H1 (cell line): ENCODE data around the gene ADH1A. TPM values are rescaled to one million over a fixed set of nuclear protein-coding genes. Genes with fewer than 3 reads are reported as not detected.

ENCODE experiments used
- CTCF ChIA-PET: fragments of 300-600 bp; sonication (Branson Sonifier 250); formaldehyde crosslinking; loops from one replicate; lab custom pipeline; 2021; ENCODE audit not compliant: partially characterized antibody; lab: Charles Lee
- POLR2A ChIA-PET: fragments of 300-600 bp; sonication (Branson Sonifier 250); formaldehyde crosslinking; loops from one replicate; lab custom pipeline; 2021; ENCODE audit warnings: inconsistent platforms; ENCODE audit not compliant: partially characterized antibody; lab: Charles Lee
- DNase-seq, 2 experiments: peaks; one replicate each; pipeline versions ENCODE4 v3.0.0 to v3.0.0-alpha.2; 2010 to 2022; ENCODE audit warnings: low spot score in 2 of 2, low read depth in 1 of 2, mixed read lengths in 1 of 2
- FAIRE-seq: peaks from 2 replicates; lab custom pipeline; 2011; peaks lifted over from hg19 to GRCh38; lab: Jason Lieb, UNC
- H2AFZ ChIP-seq: 2 replicates; pipeline ENCODE4 v1.8.1; 2012; ENCODE audit warnings: low read length, inconsistent platforms
- H2AK5ac ChIP-seq: 2 replicates; pipeline ENCODE4 v1.6.1; 2013; ENCODE audit warnings: low read depth, low read length
- H2BK120ac ChIP-seq: replicated peaks from 2 replicates; pipeline ENCODE3; 2013; ENCODE audit warnings: low read depth, low read length, inconsistent platforms
- H2BK12ac ChIP-seq: 2 replicates; pipeline ENCODE4 v1.6.1; 2013; ENCODE audit warnings: low read depth, low read length
- H2BK15ac ChIP-seq: 2 replicates; pipeline ENCODE4 v1.6.1; 2013; ENCODE audit warnings: low read length
- H2BK20ac ChIP-seq: 2 replicates; pipeline ENCODE4 v1.6.1; 2013; ENCODE audit warnings: low read length
- H2BK5ac ChIP-seq: 2 replicates; pipeline ENCODE4 v1.6.1; 2013; ENCODE audit warnings: low read depth, low read length
- H3K14ac ChIP-seq: 2 replicates; pipeline ENCODE4 v1.6.1; 2013; ENCODE audit warnings: inconsistent platforms; ENCODE audit not compliant: insufficient read length
- H3K18ac ChIP-seq: 2 replicates; pipeline ENCODE4 v1.6.1; 2013; ENCODE audit warnings: low read length; ENCODE audit errors: extremely low read depth
- H3K23ac ChIP-seq: 2 replicates; pipeline ENCODE4 v1.6.1; 2013; ENCODE audit warnings: inconsistent platforms; ENCODE audit not compliant: insufficient read length
- H3K23me2 ChIP-seq: 2 replicates; pipeline ENCODE4 v1.6.1; 2013; ENCODE audit warnings: low read depth, low read length
- H3K27ac ChIP-seq: 2 replicates; pipeline ENCODE4 v1.6.1; 2011; ENCODE audit warnings: low read depth, low read length, inconsistent platforms
- H3K27me3 ChIP-seq, 4 experiments: replicated peaks in 1 of 4; 1 replicate in 1 of 4; 2 replicates in 3 of 4; pipeline versions ENCODE4 v1.6.1 to v1.8.1; 2011 to 2013; ENCODE audit warnings: low read length in 3 of 4, mild to moderate bottlenecking in 3 of 4, inconsistent platforms in 2 of 4, mixed read lengths in 2 of 4, moderate library complexity in 1 of 4; ENCODE audit not compliant: control insufficient read depth in 3 of 4, insufficient read depth in 3 of 4; ENCODE audit errors: extremely low read depth in 1 of 4
- H3K36me3 ChIP-seq, 4 experiments: 2 replicates each; pipeline versions ENCODE4 v1.6.1 to v1.8.1; 2011 to 2013; ENCODE audit warnings: mild to moderate bottlenecking in 4 of 4, low read length in 3 of 4, moderate library complexity in 2 of 4, control low read depth in 1 of 4, inconsistent platforms in 1 of 4; ENCODE audit not compliant: insufficient read depth in 4 of 4, control insufficient read depth in 2 of 4
- H3K4ac ChIP-seq: replicated peaks from 2 replicates; pipeline ENCODE3; 2013; ENCODE audit warnings: low read length, low read depth, mixed read lengths, inconsistent platforms; ENCODE audit not compliant: insufficient read length
- H3K4me1 ChIP-seq, 4 experiments: replicated peaks in 1 of 4; 1 replicate in 1 of 4; 2 replicates in 3 of 4; pipeline versions ENCODE4 v1.6.1 to v1.8.1; 2011 to 2013; ENCODE audit warnings: low read length in 3 of 4, inconsistent platforms in 2 of 4, mixed read lengths in 1 of 4; ENCODE audit not compliant: insufficient read depth in 4 of 4, control insufficient read depth in 3 of 4
- H3K4me2 ChIP-seq, 2 experiments: 2 replicates each; pipeline versions ENCODE4 v1.6.1 to v1.8.1; 2011 to 2013; ENCODE audit warnings: low read depth in 2 of 2, low read length in 2 of 2, control low read depth in 1 of 2, inconsistent platforms in 1 of 2, mild to moderate bottlenecking in 1 of 2; ENCODE audit not compliant: insufficient read depth in 1 of 2
- H3K4me3 ChIP-seq, 4 experiments: fragments of 200-600, 300-600 bp in 1 of 4; sonication (generic), shearing (Covaris generic), sonication (Bioruptor Twin) in 1 of 4; 2 replicates each; pipeline versions ENCODE4 v1.5.1 to v1.8.1; 2011 to 2016; ENCODE audit warnings: low read length in 4 of 4, low read depth in 3 of 4, control low read depth in 2 of 4, inconsistent platforms in 2 of 4, mild to moderate bottlenecking in 2 of 4, mixed read lengths in 1 of 4, moderate library complexity in 1 of 4; ENCODE audit not compliant: insufficient read depth in 2 of 4; ENCODE audit errors: extremely low read depth in 1 of 4
- H3K56ac ChIP-seq: replicated peaks from 2 replicates; pipeline ENCODE3; 2013; ENCODE audit warnings: low read depth, mild to moderate bottlenecking, mixed read lengths, low read length, inconsistent platforms; ENCODE audit not compliant: insufficient read length
- H3K79me1 ChIP-seq: 2 replicates; pipeline ENCODE4 v1.6.1; 2013; ENCODE audit warnings: low read depth, low read length, control low read depth
- H3K79me2 ChIP-seq, 2 experiments: 2 replicates each; pipeline versions ENCODE4 v1.6.1 to v1.8.1; 2012 to 2013; ENCODE audit warnings: low read length in 2 of 2, mild to moderate bottlenecking in 2 of 2, inconsistent platforms in 1 of 2; ENCODE audit not compliant: insufficient read depth in 2 of 2, control insufficient read depth in 1 of 2
- H3K9ac ChIP-seq, 4 experiments: replicated peaks in 1 of 4; 1 replicate in 1 of 4; 2 replicates in 3 of 4; pipeline versions ENCODE4 v1.6.1 to v1.8.1; 2011 to 2013; ENCODE audit warnings: low read depth in 3 of 4, low read length in 3 of 4, control low read depth in 2 of 4, mild to moderate bottlenecking in 2 of 4, moderate library complexity in 2 of 4, inconsistent platforms in 1 of 4; ENCODE audit errors: extremely low read depth in 1 of 4
- H3K9me3 ChIP-seq, 2 experiments: 2 replicates each; pipeline versions ENCODE4 v1.6.1 to v1.8.1; 2012 to 2013; ENCODE audit warnings: mild to moderate bottlenecking in 2 of 2, moderate library complexity in 2 of 2, control low read depth in 1 of 2, inconsistent platforms in 1 of 2, low read depth in 1 of 2, low read length in 1 of 2, mixed read lengths in 1 of 2; ENCODE audit not compliant: insufficient read depth in 2 of 2
- H4K20me1 ChIP-seq, 2 experiments: replicated peaks in 1 of 2; 2 replicates each; pipeline versions ENCODE3 to v1.8.1; 2011 to 2013; ENCODE audit warnings: inconsistent platforms in 2 of 2, low read length in 2 of 2, mild to moderate bottlenecking in 1 of 2; ENCODE audit not compliant: insufficient read depth in 2 of 2, control insufficient read depth in 1 of 2
- H4K5ac ChIP-seq: 2 replicates; pipeline ENCODE4 v1.6.1; 2013; ENCODE audit warnings: low read length, low read depth, mixed read lengths, inconsistent platforms; ENCODE audit not compliant: insufficient read length
- H4K8ac ChIP-seq: 2 replicates; pipeline ENCODE4 v1.8.0; 2013; ENCODE audit warnings: mild to moderate bottlenecking, moderate library complexity, low read length, inconsistent platforms; ENCODE audit not compliant: insufficient read depth; ENCODE audit errors: extremely low read depth
- H4K91ac ChIP-seq: replicated peaks from 2 replicates; pipeline ENCODE3; 2013; ENCODE audit warnings: low read length, mixed read lengths, inconsistent platforms; ENCODE audit not compliant: insufficient read length
- CBX5 ChIP-seq: fragments of 300-800, 300-1000 bp; sonication (generic); IDR thresholded peaks from 2 replicates; pipeline ENCODE4 v1.7.1; 2016; ENCODE audit warnings: antibody characterized with exemption, low read length, low read depth
- CBX8 ChIP-seq: fragments of 300-800, 300-1000 bp; sonication (generic); IDR thresholded peaks from 2 replicates; pipeline ENCODE4 v1.7.1; 2016; ENCODE audit warnings: low read depth, low read length, borderline replicate concordance
- CTBP2 ChIP-seq: IDR thresholded peaks from 2 replicates; pipeline ENCODE4 v1.7.0; 2011; ENCODE audit warnings: borderline replicate concordance, mild to moderate bottlenecking, moderate library complexity, mixed read lengths, low read length; ENCODE audit not compliant: insufficient read depth, insufficient read length
- HDAC2 ChIP-seq, 2 experiments: fragments of 300-600 bp in 1 of 2; sonication (generic) in 1 of 2; IDR thresholded peaks; 2 replicates each; pipeline ENCODE4 v1.6.1; 2011 to 2012; ENCODE audit warnings: low read depth in 2 of 2, low read length in 2 of 2, mild to moderate bottlenecking in 2 of 2, moderate library complexity in 2 of 2, borderline replicate concordance in 1 of 2, inconsistent platforms in 1 of 2
- JUND ChIP-seq: IDR thresholded peaks from 2 replicates; pipeline ENCODE4 v1.6.1; 2011; ENCODE audit warnings: mild to moderate bottlenecking, improper control_type of control experiment, low read length
- KDM4A ChIP-seq: IDR thresholded peaks from one replicate; pipeline ENCODE4 v1.7.1; 2012; ENCODE audit warnings: low read depth, mild to moderate bottlenecking, moderate library complexity, low read length, inconsistent platforms; ENCODE audit not compliant: severe bottlenecking
- MAFK ChIP-seq: IDR thresholded peaks from 2 replicates; pipeline ENCODE4 v1.6.1; 2012; ENCODE audit warnings: low read depth, mild to moderate bottlenecking, improper control_type of control experiment, low read length
- RAD21 ChIP-seq, 2 experiments: IDR thresholded peaks in 1 of 2; conservative IDR thresholded peaks in 1 of 2; 2 replicates each; pipeline ENCODE4 v1.6.1; 2011; ENCODE audit warnings: low read depth in 2 of 2, low read length in 2 of 2, improper control_type of control experiment in 1 of 2, inconsistent platforms in 1 of 2, mild to moderate bottlenecking in 1 of 2, moderate library complexity in 1 of 2
- RBBP5 ChIP-seq: IDR thresholded peaks from 2 replicates; pipeline ENCODE4 v1.7.1; 2012; ENCODE audit warnings: low read depth, mild to moderate bottlenecking, inconsistent platforms, low read length, moderate library complexity, borderline replicate concordance
- SAP30 ChIP-seq: fragments of 300-600 bp; sonication (generic); IDR thresholded peaks from 2 replicates; pipeline ENCODE4 v1.7.1; 2012; ENCODE audit warnings: low read length, moderate library complexity, mild to moderate bottlenecking, inconsistent platforms; ENCODE audit not compliant: insufficient read depth, insufficient replicate concordance
- TCF12 ChIP-seq: IDR thresholded peaks from 2 replicates; pipeline ENCODE4 v1.6.1; 2011; ENCODE audit warnings: low read depth, mild to moderate bottlenecking, low read length
- TEAD4 ChIP-seq: IDR thresholded peaks from 2 replicates; pipeline ENCODE4 v1.6.1; 2012; ENCODE audit warnings: low read depth, low read length, inconsistent platforms, mixed read lengths
- USF2 ChIP-seq: IDR thresholded peaks from 2 replicates; pipeline ENCODE4 v1.6.1; 2011; ENCODE audit warnings: low read length, improper control_type of control experiment
- YY1 ChIP-seq: IDR thresholded peaks from 2 replicates; pipeline ENCODE4 v1.6.1; 2011; ENCODE audit warnings: low read depth, mild to moderate bottlenecking, low read length
- polyA plus RNA-seq, 7 experiments: library from polyadenylated mRNA; depleted of rRNA in 3 of 7; stranded (reverse) in 5 of 7; unstranded in 2 of 7; fragments of >200 nt in 5 of 7; fragments of 200-250 nt in 2 of 7; gene quantifications; 1 replicate in 5 of 7; 2 replicates in 1 of 7; 4 replicates in 1 of 7; pipeline versions ENCODE4 v1.2.1 to v1.2.3, GENCODE V29; 2011 to 2013; ENCODE audit warnings: missing spikeins in 2 of 7, mixed read lengths in 2 of 7
- total RNA-seq: library from RNA; stranded (reverse); fragmentation: NEBNext Ultra II Directional; extraction: Animal tissue kit (Norgen Biotek cat#: 25700); gene quantifications from 2 replicates; pipeline ENCODE4 v1.2.1, GENCODE V29; 2021

The ADH1A gene
- total and polyA plus RNA-seq, 2 of the 8 experiments (the other 6 are each of a cell fraction or from before 2014, with no cell fraction given) = not detected

- Histone ChIP-seq H3K14ac (no peak overlapping the region), H3K56ac (no peak overlapping the region), H3K9me3 (no peaks in the 10 kb centered on the region), H2BK5ac (no peak overlapping the region), H4K5ac (no peak overlapping the region), H3K4me1 (no peaks in the 10 kb centered on the region), H3K18ac (no peak overlapping the region), H3K79me1 (no peaks in the 10 kb centered on the region), H4K91ac (no peak overlapping the region), H2BK120ac (no peak overlapping the region), H3K36me3 (no peaks in the 10 kb centered on the region), H2AK5ac (no peak overlapping the region), H4K20me1 (no peaks in the 10 kb centered on the region), H3K9ac (no peak overlapping the region), H3K4me3 (no peak overlapping the region), H2BK12ac (no peak overlapping the region), H3K4me2 (no peak overlapping the region), H3K79me2 (no peaks in the 10 kb centered on the region), H2AFZ (no peak overlapping the region), H2BK20ac (no peak overlapping the region), H3K27ac (no peak overlapping the region), H4K8ac (no peak overlapping the region), H3K23ac (no peak overlapping the region), H3K23me2 (no peaks in the 10 kb centered on the region), H3K4ac (no peak overlapping the region), H3K27me3 (no peaks in the 10 kb centered on the region), H2BK15ac (no peak overlapping the region)
- CTCF ChIA-PET = no interaction called here
- no peak for FAIRE-seq
- DNase-seq = no peak
- POLR2A ChIA-PET = no interaction called here
- TF ChIP-seq TCF12 (no peak), SAP30 (no peak), CBX8 (no peak), RBBP5 (no peak), MAFK (no peak), CBX5 (no peak), HDAC2 (IDR thresholded peaks at IDR 0.05; ENCODE audit: borderline replicate concordance in 1 of 2, low read depth in 2 of 2, low read length in 2 of 2) (no peak), YY1 (no peak), TEAD4 (no peak), CTBP2 (no peak), KDM4A (no peak), USF2 (no peak), RAD21 (IDR thresholded peaks at IDR 0.05 in 1 of 2, conservative IDR thresholded peaks at IDR 0.05 in 1 of 2; ENCODE audit: low read depth in 2 of 2, low read length in 2 of 2) (no peak), JUND (no peak)
These were observed 5.4 kb downstream of the ADH1A start for GRCh38 chr4:99285387-99285786.
